Measurements from ENCODE around the gene SCAI. TPM values are rescaled to one million over a fixed set of nuclear protein-coding genes. Genes with fewer than 3 reads are reported as not detected.

The SCAI gene
- total RNA-seq, 1 experiment from 2014 or later, result 5.3 TPM

- no peak for DNase-seq (ENCODE audit: extremely low read depth, low read depth)
Observed at GRCh38 chr9:124897570-124898460, 245.5 kb downstream of the SCAI start.

- peak; percentile 46 for DNase-seq (ENCODE audit: extremely low read depth, low read depth)
Observed at GRCh38 chr9:124894741-124895170, 248.6 kb downstream of the SCAI start.

GRCh38 chr9:124894035-124894740 is 249.1 kb downstream of the SCAI start:
- no peak for DNase-seq (ENCODE audit: extremely low read depth, low read depth)

Other genes with a start within 250 kb of the SCAI start
- 15.2 and 16.6 TPM in 2 replicates for gene GOLGA1, start 202.4 kb downstream of the SCAI start, total RNA-seq (2014; rRNA removed; shearing (Covaris generic))
- 52.7 and 53.1 TPM in 2 replicates for gene PPP6C, start 46.3 kb upstream of the SCAI start, total RNA-seq (2014; rRNA removed; shearing (Covaris generic))
- 62.0 and 63.2 TPM in 2 replicates for gene RABEPK, start 57.0 kb upstream of the SCAI start, total RNA-seq (2014; rRNA removed; shearing (Covaris generic))
- gene HSPA5, start 97.8 kb upstream of the SCAI start, total RNA-seq (2014; rRNA removed; shearing (Covaris generic)), result 226 and 266 TPM in 2 replicates
- 34.8 and 43.1 TPM in 2 replicates for gene GAPVD1, start 118.3 kb upstream of the SCAI start, total RNA-seq (2014; rRNA removed; shearing (Covaris generic))

Measured in NCI-H460 (cell line).